HG03432 (cell line): ENCODE results near the gene SRPK3.

ENCODE experiments used
- ATAC-seq: cut with Tn5 transposase; IDR thresholded peaks from one replicate; pipeline ENCODE4 v1.9.1; 2021; ENCODE audit warnings: mild to moderate bottlenecking, moderate library complexity; ENCODE audit not compliant: unreplicated experiment

SRPK3 gene

DNA sequence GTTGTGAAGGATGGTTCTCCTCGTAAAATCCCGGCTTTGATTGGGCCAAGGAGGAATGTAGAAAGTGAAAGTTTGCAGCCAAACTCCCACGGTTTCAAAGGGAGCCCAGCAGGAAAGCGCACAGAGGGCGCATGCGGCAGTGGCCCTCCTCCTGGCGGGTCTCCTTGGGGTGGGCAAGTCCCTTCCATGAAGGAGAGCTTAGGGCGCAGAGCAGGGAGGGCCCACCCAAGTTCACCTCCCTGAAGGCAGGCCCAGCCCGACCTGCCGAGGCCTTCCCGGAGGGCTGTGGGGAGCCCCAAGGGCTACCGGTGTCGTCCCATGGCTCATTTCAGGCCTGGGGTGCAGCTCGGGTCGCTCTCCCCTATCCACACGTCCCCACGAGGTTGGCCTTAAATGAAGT is 47.5 kb downstream of the SRPK3 start:
- ATAC-seq: no peak

DNA sequence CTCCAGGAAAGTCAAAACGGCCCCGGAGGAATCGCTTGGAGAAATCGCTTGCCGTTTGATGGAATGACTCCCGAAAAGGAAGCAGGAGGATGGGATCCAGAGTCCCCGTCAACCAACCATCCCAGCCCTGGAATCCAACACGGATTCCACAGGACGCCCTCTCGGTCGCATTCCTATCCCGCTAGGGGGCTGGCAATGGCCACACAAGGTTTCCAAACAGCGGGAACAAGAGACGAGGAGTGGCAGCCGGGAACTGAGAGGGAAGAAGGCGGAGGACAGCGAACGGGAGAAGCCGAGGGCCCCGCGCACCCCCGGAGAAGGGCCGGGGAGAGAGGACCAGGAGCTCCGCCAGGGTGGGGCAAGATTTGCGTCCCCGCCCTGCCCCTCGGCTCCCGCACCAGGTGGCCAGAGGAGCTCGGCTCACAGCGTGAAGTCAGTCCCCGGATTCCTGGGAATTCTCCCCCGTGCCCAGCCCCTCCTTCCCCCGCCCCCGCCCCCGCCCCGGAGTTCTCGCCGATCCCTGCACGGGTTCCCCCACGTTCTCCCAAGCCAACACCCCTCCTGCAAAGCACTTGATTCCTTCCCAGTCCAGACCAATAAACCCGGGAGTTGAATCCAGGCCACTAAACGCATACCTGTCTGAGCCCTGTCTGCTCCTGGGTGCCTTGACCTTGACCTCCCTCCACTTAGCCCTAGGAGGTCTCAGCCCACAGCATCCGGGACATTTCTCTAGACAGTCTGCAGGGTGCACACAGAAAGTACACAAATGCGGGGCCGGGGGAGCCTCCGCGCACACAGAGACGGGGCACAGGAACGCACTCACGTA is 48.1 kb downstream of the SRPK3 start:
- ATAC-seq: no peak

DNA sequence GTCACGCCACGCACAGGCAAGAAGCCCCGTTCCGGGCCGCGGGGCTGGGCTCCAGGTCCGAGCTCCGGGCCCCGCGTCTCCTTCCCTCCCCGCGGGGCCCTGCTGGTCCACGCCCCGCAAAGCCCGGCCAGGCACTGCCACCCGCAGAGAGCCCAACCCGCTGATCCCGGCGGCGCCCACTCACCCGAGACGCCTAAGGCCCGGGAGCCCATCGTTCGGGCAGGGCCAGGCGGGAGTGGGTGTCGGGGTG is 48.6 kb downstream of the SRPK3 start:
- ATAC-seq: no peak

DNA sequence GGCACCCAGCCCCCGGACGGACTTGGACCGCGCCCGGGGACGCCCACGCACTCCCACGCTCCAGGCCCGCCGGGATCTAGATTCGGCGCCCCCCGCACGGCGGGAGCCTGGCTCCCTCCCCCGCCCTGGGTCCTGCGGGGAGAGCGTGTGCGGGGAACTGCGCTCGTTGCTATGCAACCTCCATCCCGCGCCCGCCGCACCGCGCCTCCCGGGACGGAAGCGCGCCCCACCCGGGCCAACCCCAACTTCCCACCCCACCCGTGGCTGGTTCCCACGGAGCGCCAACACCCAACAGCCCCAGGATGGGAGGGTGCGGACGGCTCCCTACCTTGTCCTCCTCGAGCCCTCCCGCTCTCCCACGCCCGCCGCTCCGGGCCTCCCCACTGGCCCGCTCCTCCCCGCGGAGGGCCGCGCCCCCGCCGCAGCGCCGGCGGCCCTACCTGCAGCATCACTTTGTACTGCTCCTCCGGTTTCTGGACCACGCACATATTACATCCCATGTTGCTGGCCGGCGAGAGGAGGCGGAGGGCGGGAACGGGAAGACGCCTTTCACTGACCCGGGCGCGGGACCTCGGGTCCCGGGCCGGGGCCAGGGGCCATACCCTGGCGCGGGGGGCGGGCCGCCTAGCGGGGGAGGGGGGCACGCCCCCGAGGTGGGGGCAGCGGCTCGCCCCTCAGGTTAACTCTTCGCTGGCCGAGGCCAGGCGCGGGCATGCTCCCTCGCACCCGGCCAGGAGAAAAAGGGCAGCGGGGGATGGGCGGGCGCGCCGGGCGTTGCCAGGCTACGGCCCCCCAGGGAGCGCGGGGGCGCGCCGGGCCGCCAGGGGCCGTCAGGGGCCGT is 49.2 kb downstream of the SRPK3 start, which contains the start of gene PDZD4:
PDZD4 (minus strand) TSS at position 746 of the 841 bp plus-strand sequence; CDS start at position 500, 246 bp downstream.
- ATAC-seq: no peak

DNA sequence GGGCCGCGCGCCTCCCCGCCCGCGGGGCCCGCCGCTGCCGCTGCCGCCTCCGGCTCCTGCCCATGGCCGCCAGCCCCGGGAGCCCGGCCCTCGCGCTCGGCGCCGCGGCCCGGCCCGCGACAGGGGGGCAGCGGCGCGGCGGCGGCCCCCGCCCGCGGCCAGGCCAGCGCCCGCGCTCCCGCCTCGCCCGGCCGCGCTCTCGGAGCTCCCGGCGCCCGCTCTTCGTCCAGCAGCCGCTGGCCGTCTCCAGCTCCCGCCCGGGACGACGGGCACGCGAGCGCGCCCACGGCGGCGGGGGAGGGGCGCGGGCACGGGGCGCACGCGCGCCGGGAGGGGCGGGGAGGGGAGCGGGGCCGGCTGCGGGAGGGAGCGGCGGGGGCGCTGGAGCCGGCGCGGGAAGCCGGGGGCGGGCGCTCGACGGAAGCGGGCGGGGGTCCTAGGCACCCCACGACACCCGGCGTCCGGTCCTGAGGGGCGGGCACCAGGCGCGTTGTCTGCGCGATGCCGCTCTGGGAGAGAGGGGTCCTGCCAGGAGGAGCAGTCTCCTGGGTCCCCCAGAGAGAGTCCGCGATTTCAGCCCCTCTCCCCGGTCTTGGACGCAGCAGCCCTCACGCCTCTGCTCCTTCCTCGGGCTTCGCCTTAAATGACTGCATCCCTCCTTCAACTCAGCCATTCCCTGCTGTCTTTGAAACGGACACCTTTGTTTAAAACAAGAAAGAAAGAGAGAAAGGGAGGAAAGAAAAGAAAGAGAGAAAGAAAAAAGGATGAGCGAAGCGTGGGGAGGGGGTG is 50.0 kb downstream of the SRPK3 start:
- no peak for ATAC-seq

DNA sequence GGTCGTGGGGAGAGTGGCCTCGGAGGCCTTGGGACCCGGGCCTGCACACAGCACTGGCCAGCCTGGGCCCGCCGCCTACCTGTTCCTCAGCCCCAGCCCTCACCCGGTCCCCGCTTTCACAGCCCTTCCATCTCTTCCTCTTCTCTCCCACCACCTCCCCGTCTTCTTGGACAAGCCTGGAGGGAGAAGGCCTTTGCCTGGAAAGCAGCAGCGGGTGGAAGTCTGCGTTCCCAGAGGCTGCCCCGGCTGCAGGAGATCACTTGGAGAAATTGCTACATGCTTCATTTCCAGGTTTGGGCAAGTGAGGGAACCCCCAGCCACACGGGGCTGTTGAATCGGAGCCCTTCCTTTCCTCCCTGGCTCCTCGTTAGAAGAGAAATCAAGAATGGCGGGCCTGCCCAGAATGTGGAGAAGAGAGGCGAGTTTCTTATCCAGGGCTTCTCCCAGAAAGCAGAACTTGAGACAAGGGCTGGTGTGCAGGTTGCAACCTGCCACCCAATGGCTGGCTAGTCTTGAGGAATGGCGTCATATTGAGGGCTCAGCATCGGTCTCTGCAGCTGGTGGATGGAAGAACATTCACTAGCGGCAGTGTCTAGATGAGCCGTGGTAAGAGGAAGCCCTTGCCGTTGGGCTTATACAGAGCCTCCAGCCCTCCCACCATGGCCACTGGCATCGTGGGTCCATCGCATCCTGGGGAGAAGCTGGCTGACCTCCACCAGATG is 50.7 kb downstream of the SRPK3 start:
- no peak for ATAC-seq

DNA sequence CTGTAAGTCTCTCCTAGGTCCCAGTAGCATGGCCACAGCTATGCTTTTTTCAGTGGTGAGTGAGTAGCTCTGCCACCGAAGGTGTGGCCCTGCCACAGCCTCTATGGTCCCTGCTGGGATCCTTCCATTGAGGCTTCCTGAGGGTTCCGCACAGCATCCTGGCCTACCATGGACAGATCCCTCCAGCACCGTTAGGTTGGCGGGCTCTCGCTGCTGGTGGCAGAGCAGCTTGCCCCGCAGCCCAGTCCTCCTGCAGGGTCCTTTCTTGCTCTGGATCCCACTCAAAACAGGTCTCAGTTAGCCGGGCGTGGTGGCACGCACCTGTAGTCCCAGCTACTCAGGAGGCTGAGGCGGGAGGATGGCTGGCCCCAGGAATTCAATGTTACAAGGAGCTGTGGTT is 51.9 kb downstream of the SRPK3 start:
- no peak for ATAC-seq
